GM12873 (cell line): Measurements from ENCODE around the gene PTPRN2.

ENCODE experiments used
- TF ChIP-seq, protein P1 (sequence below): IDR thresholded peaks from 2 replicates; pipeline ENCODE4 v1.5.1; 2012; ENCODE audit warnings: low read depth, mild to moderate bottlenecking, moderate library complexity, low read length, control low read depth; ENCODE audit not compliant: insufficient read depth; ENCODE audit errors: missing control alignments

PTPRN2 gene

GRCh38 chr7:158011941-158012340 is 575.7 kb downstream of the PTPRN2 start:
- TF ChIP-seq, protein P1, sequence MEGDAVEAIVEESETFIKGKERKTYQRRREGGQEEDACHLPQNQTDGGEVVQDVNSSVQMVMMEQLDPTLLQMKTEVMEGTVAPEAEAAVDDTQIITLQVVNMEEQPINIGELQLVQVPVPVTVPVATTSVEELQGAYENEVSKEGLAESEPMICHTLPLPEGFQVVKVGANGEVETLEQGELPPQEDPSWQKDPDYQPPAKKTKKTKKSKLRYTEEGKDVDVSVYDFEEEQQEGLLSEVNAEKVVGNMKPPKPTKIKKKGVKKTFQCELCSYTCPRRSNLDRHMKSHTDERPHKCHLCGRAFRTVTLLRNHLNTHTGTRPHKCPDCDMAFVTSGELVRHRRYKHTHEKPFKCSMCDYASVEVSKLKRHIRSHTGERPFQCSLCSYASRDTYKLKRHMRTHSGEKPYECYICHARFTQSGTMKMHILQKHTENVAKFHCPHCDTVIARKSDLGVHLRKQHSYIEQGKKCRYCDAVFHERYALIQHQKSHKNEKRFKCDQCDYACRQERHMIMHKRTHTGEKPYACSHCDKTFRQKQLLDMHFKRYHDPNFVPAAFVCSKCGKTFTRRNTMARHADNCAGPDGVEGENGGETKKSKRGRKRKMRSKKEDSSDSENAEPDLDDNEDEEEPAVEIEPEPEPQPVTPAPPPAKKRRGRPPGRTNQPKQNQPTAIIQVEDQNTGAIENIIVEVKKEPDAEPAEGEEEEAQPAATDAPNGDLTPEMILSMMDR, result no peak

DNA sequence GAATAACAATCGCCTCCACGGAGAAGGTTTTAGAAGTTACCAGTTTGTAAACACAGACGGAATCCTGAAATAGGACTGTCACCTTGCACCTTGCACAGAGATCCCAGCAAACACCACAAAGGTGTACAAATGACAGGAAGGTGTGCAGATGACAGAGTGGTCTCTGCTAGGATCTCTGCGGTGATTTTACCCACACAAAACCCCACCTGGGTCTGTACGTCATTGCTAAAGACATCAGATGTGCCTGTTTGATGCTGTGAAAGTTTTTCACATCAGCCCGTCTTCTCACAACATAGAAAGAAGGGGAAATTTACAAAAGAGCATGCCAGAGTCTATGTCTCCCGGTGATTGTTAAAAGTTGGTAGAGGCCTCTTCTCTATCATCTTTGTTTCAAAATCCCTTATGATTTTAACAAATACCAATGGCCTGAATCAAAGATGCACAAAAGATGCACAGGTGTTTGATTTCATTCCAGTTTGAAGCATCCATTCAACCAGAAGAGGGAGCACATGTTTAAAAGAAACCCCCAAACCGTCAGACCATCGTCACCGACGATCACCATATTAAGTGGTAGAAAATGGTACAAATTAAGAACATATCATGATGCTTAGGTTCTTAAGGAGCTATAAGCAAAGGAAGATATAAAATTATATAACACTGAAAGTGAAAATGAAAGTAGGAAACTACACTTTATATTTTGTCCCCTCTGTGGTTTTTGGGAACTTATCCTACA is 576.5 kb downstream of the PTPRN2 start:
- TF ChIP-seq, protein P1, result no peak

DNA sequence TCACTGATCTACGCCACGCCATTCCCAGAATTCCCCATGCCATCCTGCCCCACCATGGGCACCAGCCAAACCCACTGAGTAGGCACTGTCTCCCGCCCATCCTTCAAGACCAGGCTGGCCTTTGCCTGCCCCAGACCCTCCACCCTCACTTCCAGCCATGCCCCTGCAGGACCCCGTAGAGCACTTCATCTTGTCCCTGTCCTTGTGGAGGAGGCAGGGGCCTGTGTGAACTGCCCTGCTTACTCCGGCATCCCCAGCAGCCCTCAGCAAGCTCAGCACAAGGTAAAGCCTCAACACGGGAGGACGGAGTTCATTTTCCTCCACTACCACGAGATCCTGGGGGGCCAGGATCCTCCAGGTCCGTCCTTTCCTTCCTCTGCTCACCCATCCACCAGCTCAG is 577.7 kb downstream of the PTPRN2 start:
- TF ChIP-seq, protein P1, result no peak

GRCh38 chr7:158008267-158008666 is 579.4 kb downstream of the PTPRN2 start:
- TF ChIP-seq, protein P1, result no peak

GRCh38 chr7:158007697-158008257 is 579.8 kb downstream of the PTPRN2 start:
- TF ChIP-seq, protein P1, result no peak

DNA sequence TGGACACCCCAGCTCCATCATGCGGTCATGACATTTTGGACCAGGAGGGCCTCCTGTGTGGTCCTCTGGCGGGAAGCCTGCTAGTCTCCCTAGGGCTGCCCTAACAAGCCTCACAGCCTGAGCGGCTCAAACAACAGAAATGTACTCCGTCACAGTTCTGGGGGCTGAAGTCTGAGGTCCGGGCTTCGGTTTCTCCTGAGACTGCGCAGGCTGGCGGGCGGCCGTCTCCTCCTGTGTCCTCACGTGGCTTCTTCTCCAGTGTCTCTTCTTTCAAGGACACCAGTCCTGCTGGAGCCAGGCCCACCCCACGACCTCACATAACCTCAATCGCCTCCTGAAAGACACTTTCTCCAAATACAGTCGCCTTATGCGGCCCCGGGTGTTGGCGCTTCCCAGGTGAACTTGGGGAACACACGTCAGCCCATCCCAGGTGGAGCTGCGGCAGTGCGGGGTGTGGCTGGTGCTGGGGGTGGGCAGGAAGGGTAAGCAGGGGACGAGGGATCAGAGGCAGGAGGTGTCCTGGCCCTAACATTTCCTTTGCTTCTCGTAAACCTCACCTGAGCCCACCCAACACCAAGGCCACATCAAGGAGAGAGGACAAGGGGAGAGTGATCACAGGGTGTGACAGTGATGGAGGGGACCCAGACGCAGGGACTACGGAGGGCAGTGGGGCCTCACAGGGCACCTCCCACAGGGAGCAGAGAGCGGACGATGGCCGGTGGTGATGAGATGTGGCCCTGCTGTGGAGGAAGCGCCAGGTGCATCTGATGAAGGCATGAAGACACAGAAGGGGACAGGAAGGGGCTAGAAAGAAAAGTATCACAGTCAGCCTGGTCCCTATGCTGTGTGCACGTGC is 580.6 kb downstream of the PTPRN2 start:
- TF ChIP-seq, protein P1, result no peak

DNA sequence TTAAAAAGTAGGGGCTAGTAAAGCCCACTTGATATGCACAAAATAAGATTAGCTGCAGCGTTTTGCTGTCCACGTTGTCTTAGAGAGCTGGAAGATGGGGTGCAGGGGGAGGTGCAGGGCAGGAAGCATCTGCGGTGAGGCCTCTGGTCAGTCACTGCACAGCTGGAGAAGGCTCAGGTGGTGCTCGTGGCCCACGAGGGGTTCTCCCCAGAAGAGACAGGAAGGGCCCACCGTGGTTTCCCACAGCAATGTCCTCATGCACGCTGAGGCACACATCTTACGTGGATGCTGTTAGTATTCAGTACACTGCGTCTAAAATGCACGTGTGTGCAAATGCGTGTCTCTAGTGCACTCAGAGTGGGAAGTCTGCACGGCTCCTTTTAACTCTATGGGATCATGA is 582.1 kb downstream of the PTPRN2 start:
- TF ChIP-seq, protein P1, result no peak
